SIG-M5 (cell line): ENCODE results near the gene TMCC3.
"Not testable (repeated sequence)": the region's sequence is repeated elsewhere in the genome, so short reads cannot be mapped to it uniquely, and the experiment has no call there.

Experiments used
- DNase-seq: peaks from one replicate; lab custom pipeline; 2025; lab: John Stamatoyannopoulos, UW

Gene TMCC3

GRCh38 chr12:94566345-94566744 is 84.0 kb downstream of the TMCC3 start:
- no peak for DNase-seq

DNA sequence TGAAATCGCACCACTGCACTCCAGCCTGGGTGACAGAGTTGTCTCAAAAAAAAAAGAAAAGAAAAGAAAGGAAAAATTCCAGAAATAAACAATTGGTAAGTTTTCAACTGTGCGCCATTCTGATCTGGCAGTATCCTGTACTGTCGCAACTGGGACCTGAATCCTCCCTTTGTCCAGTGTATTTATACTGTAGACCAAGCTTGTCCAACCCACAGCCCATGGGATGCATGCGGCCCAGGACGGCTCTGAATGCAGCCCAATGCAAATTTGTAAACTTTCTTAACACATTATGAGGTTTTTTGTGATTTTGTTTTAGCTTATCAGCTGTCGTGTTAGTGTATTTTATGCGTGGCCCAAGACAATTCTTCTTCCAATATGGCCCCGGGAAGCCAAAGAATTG is 84.7 kb downstream of the TMCC3 start:
- no peak for DNase-seq

GRCh38 chr12:94563286-94563685 is 87.1 kb downstream of the TMCC3 start:
- no peak for DNase-seq

GRCh38 chr12:94561943-94562411 is 88.4 kb downstream of the TMCC3 start:
- DNase-seq: no peak

DNA sequence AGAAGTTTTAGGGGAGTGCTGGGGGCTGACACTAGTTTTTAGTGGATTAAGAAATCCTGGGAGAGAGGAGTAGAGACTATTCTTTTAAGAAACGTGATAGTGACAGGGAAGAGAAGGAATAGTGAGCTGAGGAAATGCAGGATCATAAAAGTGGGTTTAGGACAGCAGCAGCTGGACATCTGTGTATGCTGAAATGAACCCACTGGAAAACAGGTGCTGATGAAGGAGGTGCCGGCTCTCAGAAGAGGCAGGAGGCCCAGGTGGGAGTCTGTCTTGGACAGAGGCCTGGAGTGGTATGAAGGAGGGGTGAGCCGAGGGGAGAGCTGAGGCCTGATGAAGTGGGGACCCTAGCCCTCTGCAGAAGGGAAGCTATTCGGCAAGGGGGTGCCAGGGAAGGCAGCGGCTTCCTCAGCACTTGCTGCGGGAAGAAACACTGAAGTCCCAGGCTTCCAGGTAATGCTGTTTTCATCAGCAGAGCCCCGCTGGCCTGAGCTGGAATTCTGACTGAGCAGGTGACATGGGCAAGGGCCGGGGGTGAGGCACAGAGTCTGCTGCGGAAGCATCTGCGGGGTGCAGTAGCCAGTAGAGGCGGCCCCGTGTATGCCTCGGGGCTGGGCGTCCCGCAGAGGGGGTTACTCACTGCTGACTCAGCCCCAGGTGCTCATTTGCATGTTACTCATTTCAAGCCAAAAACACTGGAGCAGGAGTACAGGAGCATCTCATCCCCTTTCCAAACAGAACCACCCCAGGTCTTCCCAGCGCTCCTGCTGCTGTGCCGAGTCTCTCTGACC is 89.7 kb downstream of the TMCC3 start:
- no peak for DNase-seq

DNA sequence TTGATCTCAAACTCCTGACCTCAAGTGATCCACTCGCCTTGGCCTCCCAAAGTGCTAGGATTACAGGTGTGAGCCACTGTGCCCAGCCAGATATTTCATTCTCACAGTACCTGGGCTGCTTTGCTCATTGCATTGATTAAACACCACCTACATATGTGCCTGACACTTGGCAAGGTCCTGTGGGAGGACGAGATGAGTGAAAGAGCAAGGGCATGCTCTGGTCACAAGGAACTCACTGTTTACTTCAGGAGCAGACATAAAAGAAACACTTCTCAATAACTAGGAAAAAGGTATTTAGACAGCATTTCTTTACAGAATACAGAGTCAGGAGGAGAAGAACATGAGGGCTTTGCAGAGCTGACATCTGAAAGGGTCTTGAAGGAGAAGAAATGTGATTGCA is 91.7 kb downstream of the TMCC3 start:
- DNase-seq: no peak

DNA sequence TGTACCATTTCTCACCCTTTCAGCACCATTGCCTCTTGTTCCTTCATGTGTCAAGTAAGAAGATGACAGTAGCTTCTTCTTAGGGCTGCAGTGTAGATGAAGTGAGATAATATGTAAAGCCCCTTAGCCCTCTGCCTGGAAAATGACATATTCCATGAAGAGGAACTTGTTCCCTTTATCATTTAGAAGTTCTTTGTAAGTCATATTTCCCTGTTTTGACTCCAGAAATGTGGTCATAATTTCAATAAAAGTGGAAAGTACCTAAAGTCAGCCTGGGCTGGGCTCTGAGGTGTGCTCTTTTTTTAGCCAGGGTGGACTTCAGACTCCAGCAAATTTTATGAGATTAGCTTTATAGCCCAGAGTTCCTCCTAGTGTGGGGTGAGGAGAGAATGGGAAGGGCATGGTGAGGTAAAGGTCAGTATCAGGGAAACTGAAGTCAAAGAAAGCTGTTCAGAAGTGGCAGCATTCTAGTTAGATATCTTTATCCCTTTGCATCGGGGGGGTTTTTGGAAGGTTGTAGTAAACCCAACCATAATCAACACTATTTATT is 92.5 kb downstream of the TMCC3 start:
- no peak for DNase-seq

GRCh38 chr12:94555687-94556086 is 94.7 kb downstream of the TMCC3 start:
- no peak for DNase-seq

GRCh38 chr12:94553875-94554274 is 96.5 kb downstream of the TMCC3 start:
- no peak for DNase-seq

DNA sequence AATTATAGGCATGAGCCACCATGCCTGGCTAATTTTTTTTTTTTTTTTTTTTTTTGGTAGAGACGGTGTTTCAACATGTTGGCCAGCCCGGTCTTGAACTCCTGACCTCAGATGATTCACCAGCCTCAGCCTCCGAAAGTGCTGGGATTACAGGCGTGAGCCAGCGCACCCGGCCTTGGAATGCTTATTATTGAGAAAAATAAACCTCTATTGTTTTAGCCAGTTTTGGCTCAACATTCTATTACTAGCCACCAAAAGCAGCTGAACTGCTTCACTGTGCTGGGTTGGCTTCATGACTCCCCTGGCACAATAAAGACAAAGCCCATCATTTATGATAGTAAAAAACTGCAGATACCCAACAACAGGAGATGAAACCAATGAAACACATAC is 97.2 kb downstream of the TMCC3 start:
- no peak for DNase-seq

DNA sequence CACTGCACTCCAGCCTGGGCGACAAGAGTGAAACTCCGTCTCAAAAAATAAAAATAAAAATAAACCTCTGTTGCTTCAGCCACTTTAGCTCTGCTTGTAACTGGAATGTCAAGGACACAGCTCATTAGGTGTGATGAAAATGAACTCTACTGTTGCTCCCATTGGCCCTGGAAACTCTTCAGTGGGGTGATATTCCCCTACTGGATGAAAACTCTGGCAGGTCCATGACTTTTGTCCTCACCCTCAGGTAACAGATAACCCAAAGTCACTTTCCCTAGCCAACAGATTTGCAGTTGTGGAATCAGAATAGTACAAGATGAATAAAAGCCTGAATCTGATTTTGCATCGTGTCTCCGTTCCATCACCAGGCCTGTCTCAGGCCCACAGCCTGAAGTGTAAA is 98.5 kb downstream of the TMCC3 start:
- no peak for DNase-seq

DNA sequence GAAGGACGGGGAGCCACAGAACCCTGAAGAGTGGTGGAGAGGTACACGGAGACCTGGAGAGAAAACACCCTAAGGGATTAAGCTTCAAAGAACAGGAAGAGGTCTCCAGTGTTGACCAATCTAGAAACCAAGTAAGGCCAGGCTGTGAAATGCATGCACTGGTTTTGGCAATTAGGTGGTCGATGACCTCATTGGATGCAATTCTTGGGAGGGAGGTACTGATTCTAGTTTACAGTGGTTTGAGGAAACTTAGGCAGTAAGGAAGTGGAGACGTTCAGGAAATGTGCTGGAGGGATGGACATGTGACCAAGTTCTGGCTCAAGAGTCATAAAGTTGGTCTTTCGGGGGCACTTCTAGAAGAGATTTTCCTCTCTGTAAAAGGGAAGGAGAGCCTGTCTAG is 99.4 kb downstream of the TMCC3 start:
- no peak for DNase-seq

- DNase-seq: not testable (repeated sequence)
These were observed 101.5 kb downstream of the TMCC3 start for GRCh38 chr12:94548833-94549232.

GRCh38 chr12:94545935-94546771 is 104.2 kb downstream of the TMCC3 start:
- DNase-seq: no peak

GRCh38 chr12:94544355-94544754 is 106.0 kb downstream of the TMCC3 start:
- no peak for DNase-seq

- no peak for DNase-seq
These were observed 112.0 kb downstream of the TMCC3 start for GRCh38 chr12:94538318-94538717.

DNA sequence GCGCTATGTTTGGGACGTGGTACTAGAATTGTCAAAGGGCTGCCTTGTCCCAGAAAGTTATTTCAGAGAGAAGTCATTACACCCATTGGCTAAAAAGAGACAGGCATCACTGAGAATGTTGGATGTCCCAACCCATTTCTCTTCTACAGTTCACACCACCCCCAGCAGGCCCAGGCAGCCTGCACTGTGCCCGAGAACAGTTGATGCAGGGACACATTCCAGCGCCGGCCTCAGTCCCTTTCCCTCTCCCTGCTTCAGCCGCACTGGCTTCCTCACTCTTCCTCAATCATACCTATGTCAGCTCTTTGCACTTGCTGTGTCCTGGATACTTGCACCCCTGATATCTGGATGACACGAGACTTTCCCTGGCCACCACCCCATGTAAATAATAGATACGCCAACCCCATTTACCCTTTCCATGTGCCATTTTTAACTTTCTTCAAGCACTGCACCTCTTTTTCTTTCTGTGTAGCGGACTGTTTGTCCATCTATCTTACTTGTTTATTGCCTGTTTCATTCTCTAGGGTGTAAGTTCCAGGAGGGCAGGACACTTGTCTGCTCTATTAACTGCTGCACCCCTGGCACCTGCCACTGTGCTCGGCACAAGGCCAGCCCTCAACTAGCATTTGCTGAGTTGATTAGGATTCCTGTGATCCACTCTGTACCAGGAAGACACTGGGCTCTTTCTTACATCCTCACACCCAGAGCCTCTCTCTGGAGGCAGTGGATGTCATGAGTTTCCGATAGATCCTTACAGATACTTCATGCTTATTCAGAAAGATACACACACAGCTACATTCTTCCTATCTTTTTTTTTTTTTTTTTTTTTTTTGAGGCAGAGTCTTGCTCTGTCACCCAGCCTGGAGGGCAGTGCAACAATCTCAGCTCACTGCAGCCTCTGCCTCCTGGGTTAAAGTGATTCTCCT is 114.1 kb downstream of the TMCC3 start:
- DNase-seq: no peak

DNA sequence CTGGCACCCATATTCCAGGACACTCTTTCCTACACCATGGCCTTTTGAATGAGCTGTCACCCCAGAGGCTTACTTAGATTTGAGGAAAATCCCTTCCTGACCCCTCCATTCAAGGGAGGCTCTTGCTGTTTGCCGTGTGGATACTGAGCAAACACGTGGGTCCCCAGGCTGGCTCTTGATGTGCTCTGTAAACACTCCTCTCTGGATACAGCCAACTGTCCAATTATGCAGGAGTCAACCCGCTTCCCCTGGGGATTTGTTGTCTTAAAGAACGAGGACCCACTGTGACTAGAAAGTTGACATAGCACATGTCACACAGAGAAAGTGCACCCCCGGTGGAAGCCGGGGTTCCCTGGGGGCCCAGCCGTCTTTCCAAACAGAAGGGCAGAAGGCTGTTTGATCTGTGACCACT is 114.8 kb downstream of the TMCC3 start:
- DNase-seq: no peak

- no peak for DNase-seq
These were observed 115.4 kb downstream of the TMCC3 start for GRCh38 chr12:94534774-94535509.

- no peak for DNase-seq
These were observed 116.1 kb downstream of the TMCC3 start for GRCh38 chr12:94534278-94534677.
